Mesendoderm (in vitro differentiated cells): Measurements from ENCODE around the gene MUC2.

Experiments
- DNase-seq: peaks from one replicate; pipeline ENCODE4 v3.0.0; 2013
- H2AK5ac ChIP-seq: 2 replicates; pipeline ENCODE4 v1.6.1; 2013; ENCODE audit warnings: low read length, inconsistent platforms
- H2BK120ac ChIP-seq: 2 replicates; pipeline ENCODE4 v1.6.1; 2013; ENCODE audit warnings: low read depth, mild to moderate bottlenecking, low read length, moderate library complexity, mixed read lengths
- H2BK15ac ChIP-seq: replicated peaks from 2 replicates; pipeline ENCODE4 v1.6.1; 2013; ENCODE audit warnings: low read depth, mild to moderate bottlenecking, moderate library complexity
- H2BK5ac ChIP-seq: 2 replicates; pipeline ENCODE4 v1.6.1; 2013; ENCODE audit warnings: low read length, inconsistent platforms
- H3K18ac ChIP-seq: 2 replicates; pipeline ENCODE4 v1.6.1; 2013; ENCODE audit warnings: mild to moderate bottlenecking, low read length, mixed read lengths
- H3K23ac ChIP-seq: one replicate; pipeline ENCODE4 v1.6.1; 2013; ENCODE audit warnings: low read length
- H3K27ac ChIP-seq: 2 replicates; pipeline ENCODE4 v1.5.1; 2013; ENCODE audit warnings: low read depth, mild to moderate bottlenecking, inconsistent platforms, low read length, moderate library complexity
- H3K27me3 ChIP-seq: 2 replicates; pipeline ENCODE4 v1.6.1; 2013; ENCODE audit warnings: low read length, control low read depth, mild to moderate bottlenecking, inconsistent platforms; ENCODE audit not compliant: insufficient read depth, poor library complexity
- H3K36me3 ChIP-seq: 2 replicates; pipeline ENCODE4 v1.6.1; 2013; ENCODE audit warnings: low read length, inconsistent platforms; ENCODE audit not compliant: control insufficient read depth, insufficient read depth
- H3K4ac ChIP-seq: one replicate; pipeline ENCODE4 v1.6.1; 2013; ENCODE audit warnings: low read depth, mild to moderate bottlenecking, low read length, moderate library complexity
- H3K4me1 ChIP-seq: 2 replicates; pipeline ENCODE4 v1.6.1; 2013; ENCODE audit warnings: low read depth, low read length, inconsistent platforms; ENCODE audit not compliant: control insufficient read depth
- H3K4me2 ChIP-seq: 2 replicates; pipeline ENCODE4 v1.6.1; 2013; ENCODE audit warnings: low read length
- H3K4me3 ChIP-seq: 2 replicates; pipeline ENCODE4 v1.5.1; 2013; ENCODE audit warnings: mild to moderate bottlenecking, low read length
- H3K56ac ChIP-seq: one replicate; pipeline ENCODE4 v1.6.1; 2013; ENCODE audit warnings: low read length
- H3K79me1 ChIP-seq: 2 replicates; pipeline ENCODE4 v1.6.1; 2013; ENCODE audit warnings: low read length, inconsistent platforms
- H3K79me2 ChIP-seq: 2 replicates; pipeline ENCODE4 v1.6.1; 2013; ENCODE audit warnings: mild to moderate bottlenecking, low read length; ENCODE audit not compliant: control insufficient read depth, insufficient read depth
- H3K9ac ChIP-seq: 2 replicates; pipeline ENCODE4 v1.6.1; 2013; ENCODE audit warnings: low read length, inconsistent platforms
- H4K5ac ChIP-seq: one replicate; pipeline ENCODE4 v1.6.1; 2013; ENCODE audit warnings: low read length
- H4K8ac ChIP-seq: one replicate; pipeline ENCODE4 v1.6.1; 2013; ENCODE audit warnings: low read depth, mild to moderate bottlenecking, control low read depth, low read length, moderate library complexity
- WGBS: extraction: QIAGEN DNeasy Blood & Tissue Kit; methylation state at CpG from one replicate; pipeline ENCODE4 v1.1.7; 2013; ENCODE audit warnings: low lambda C conversion rate, missing lambda C conversion rate; ENCODE audit not compliant: insufficient coverage; ENCODE audit errors: extremely low coverage; 5-methylcytosine and 5-hydroxymethylcytosine counted together

The MUC2 gene

DNA sequence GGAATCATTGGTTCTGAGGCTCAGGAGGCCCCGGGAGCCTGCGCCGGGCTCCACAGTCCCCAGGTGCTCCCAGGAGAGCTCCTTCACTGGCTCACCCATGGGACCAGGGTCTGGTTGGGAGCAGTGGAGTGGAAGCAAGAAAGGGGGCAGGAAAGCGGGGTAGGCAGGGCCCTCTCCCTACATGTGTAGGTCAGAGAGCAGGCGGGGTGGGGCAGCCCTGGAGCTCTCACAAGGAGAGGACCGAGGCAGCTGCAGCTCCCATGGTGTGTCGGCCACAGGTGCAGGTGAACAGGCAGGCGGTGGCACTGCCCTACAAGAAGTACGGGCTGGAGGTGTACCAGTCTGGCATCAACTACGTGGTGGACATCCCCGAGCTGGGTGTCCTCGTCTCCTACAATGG lies 28.3 kb downstream of the MUC2 start:
- Histone ChIP-seq H3K36me3 (no peaks in the 10 kb centered on the region), H2BK5ac (no peak overlapping the region), H3K27me3 (no peaks in the 10 kb centered on the region), H3K4me1 (no peaks in the 10 kb centered on the region), H4K5ac (no peak overlapping the region), H3K4ac (no peak overlapping the region), H3K79me2 (no peaks in the 10 kb centered on the region), H2AK5ac (no peak overlapping the region), H4K8ac (no peak overlapping the region), H2BK120ac (no peak overlapping the region), H3K27ac (no peak overlapping the region), H3K56ac (no peak overlapping the region), H3K23ac (no peak overlapping the region), H3K79me1 (no peaks in the 10 kb centered on the region), H3K18ac (no peak overlapping the region), H3K4me2 (no peak overlapping the region), H3K9ac (no peak overlapping the region), H3K4me3 (no peak overlapping the region), H2BK15ac (no peak overlapping the region)
- no peak for DNase-seq
- WGBS = no CpG with 5 or more reads among the region's 12 CpGs

DNA sequence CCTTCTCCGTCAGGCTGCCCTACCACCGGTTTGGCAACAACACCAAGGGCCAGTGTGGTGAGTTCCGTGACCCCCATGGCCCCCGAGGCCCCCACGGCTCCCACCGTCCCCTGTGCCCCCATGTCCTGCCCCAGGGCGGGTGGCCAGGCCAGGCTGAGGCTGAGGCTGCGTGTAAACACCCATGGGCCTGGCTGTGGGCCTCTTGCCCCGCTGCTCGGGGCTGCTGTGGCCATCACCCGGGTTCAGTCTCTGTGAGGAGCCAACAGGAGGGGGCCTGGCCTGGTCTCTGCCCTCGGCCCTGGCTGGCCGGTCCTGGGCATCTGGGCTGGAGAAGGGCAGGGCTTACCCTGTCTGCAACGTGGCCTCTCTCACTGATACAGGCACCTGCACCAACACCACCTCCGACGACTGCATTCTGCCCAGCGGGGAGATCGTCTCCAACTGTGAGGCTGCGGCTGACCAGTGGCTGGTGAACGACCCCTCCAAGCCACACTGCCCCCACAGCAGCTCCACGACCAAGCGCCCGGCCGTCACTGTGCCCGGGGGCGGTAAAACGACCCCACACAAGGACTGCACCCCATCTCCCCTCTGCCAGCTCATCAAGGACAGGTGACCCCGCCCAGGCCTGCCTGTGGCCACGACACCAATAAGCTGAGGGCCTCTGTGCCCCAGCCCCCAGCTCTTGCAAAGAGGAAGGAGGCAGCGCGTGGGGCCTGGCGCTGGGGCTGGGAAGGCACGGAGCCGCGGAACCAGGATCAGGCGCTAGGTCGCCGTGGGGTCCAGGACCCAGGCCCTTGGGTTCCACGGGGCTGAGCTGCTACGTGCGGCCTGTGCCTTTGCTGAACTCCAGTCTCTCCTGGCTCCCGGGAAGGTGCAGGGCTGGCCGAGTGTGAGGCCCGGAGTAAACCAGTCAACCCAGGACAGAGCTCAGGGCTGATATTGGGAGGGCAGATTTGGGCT lies 29.0 kb downstream of the MUC2 start:
- H2BK120ac ChIP-seq = no peak overlapping the region
- no peak overlapping the region for H4K8ac ChIP-seq
- H3K18ac ChIP-seq = no peak overlapping the region
- no peak overlapping the region for H2AK5ac ChIP-seq
- H3K27me3 ChIP-seq = no peaks in the 10 kb centered on the region
- no peak overlapping the region for H2BK15ac ChIP-seq
- H3K4ac ChIP-seq = no peak overlapping the region
- H3K79me2 ChIP-seq = no peaks in the 10 kb centered on the region
- H3K23ac ChIP-seq = no peak overlapping the region
- no peak for DNase-seq
- H4K5ac ChIP-seq = no peak overlapping the region
- no peaks in the 10 kb centered on the region for H3K79me1 ChIP-seq
- WGBS = no CpG with 5 or more reads among the region's 44 CpGs
- H3K4me1 ChIP-seq = no peaks in the 10 kb centered on the region
- H3K27ac ChIP-seq = no peak overlapping the region
- H3K36me3 ChIP-seq = no peaks in the 10 kb centered on the region
- H3K4me3 ChIP-seq = no peak overlapping the region
- H3K56ac ChIP-seq = no peak overlapping the region
- H3K9ac ChIP-seq = no peak overlapping the region
- H2BK5ac ChIP-seq = no peak overlapping the region
- no peak overlapping the region for H3K4me2 ChIP-seq

DNA sequence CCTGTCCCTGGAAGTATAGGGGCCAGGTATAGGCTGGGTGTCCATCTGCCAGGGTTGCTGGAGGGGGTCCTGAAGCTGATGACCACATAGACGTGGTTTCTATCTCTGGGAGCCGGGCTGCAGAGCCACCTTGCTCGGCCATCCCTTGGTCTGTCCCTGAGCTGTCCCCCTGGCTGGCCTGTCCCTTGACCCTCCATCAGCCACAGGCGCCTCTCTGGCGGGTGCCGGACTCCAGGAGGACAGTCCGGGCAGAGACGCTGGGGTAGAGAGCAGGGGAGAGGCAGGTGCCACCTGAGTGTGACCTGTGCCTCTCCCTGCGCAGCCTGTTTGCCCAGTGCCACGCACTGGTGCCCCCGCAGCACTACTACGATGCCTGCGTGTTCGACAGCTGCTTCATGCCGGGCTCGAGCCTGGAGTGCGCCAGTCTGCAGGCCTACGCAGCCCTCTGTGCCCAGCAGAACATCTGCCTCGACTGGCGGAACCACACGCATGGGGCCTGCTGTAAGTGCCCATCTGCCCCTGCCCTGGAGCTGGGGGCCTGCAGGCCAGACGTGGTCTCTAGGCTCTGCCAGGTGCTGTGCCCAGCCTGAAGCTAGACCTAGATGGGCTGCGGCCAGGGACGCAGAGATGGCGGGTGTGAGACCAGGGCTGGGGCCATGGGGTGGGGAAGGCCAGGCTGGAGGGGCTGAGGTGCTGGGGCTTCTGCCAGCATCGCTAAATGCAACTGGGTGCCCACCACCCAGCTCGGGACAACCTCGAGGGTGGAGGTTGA lies 29.9 kb downstream of the MUC2 start:
- Histone ChIP-seq H3K4ac (no peak overlapping the region), H3K4me3 (no peak overlapping the region), H3K56ac (no peak overlapping the region), H3K36me3 (no peaks in the 10 kb centered on the region), H3K18ac (no peak overlapping the region), H2BK5ac (no peak overlapping the region), H4K5ac (no peak overlapping the region), H3K27ac (no peak overlapping the region), H3K79me2 (no peaks in the 10 kb centered on the region), H3K27me3 (no peaks in the 10 kb centered on the region), H3K23ac (no peak overlapping the region), H3K4me2 (no peak overlapping the region), H2BK120ac (no peak overlapping the region), H2AK5ac (no peak overlapping the region), H3K79me1 (no peaks in the 10 kb centered on the region), H3K9ac (no peak overlapping the region), H4K8ac (no peak overlapping the region), H3K4me1 (no peaks in the 10 kb centered on the region), H2BK15ac (no peak overlapping the region)
- DNase-seq = no peak
- no CpG with 5 or more reads among the region's 28 CpGs for WGBS

DNA sequence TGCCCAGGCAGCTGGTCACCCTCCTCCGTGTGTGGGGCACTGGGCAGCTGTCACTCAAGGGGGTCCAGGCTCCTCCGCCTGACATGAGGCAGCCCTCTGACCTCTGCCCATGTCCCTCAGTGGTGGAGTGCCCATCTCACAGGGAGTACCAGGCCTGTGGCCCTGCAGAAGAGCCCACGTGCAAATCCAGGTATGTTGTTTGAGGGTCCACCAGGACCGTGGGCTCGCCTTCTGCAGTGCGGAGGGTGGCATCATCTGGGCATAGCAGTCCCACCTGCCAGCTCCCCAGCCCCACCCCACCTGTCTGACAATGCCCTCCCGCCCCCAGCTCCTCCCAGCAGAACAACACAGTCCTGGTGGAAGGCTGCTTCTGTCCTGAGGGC lies 30.5 kb downstream of the MUC2 start:
- no peak overlapping the region for H3K9ac ChIP-seq
- H2BK15ac ChIP-seq = no peak overlapping the region
- no peaks in the 10 kb centered on the region for H3K36me3 ChIP-seq
- H4K8ac ChIP-seq = no peak overlapping the region
- no peaks in the 10 kb centered on the region for H3K79me1 ChIP-seq
- H3K4me2 ChIP-seq = no peak overlapping the region
- H3K18ac ChIP-seq = no peak overlapping the region
- DNase-seq = no peak
- H3K27ac ChIP-seq = no peak overlapping the region
- no peaks in the 10 kb centered on the region for H3K79me2 ChIP-seq
- no peak overlapping the region for H2AK5ac ChIP-seq
- H2BK5ac ChIP-seq = no peak overlapping the region
- H2BK120ac ChIP-seq = no peak overlapping the region
- H3K4ac ChIP-seq = no peak overlapping the region
- no CpG with 5 or more reads among the region's 7 CpGs for WGBS
- no peak overlapping the region for H3K4me3 ChIP-seq
- no peaks in the 10 kb centered on the region for H3K4me1 ChIP-seq
- H3K27me3 ChIP-seq = no peaks in the 10 kb centered on the region
- H3K56ac ChIP-seq = no peak overlapping the region
- no peak overlapping the region for H4K5ac ChIP-seq
- H3K23ac ChIP-seq = no peak overlapping the region

DNA sequence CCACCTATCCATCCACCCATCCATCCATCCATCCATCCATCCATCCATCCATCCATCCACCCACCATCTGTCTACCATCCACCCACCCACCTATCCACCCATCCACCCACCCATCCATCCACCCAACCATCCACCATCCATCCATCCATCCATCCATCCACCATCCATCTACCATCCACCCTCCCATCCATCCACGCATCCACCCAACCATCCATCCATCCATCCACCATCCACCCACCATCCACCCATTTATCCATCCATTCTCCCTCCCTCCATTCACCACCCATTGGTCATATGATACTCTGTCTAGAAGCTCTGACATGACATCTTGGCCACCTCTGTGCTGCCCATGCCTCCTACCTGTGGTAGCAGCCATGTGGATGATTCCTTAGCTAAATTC lies 31.7 kb downstream of the MUC2 start:
- WGBS = no CpG with 5 or more reads among the region's 1 CpG
- Histone ChIP-seq H3K27ac (no peak overlapping the region), H4K5ac (no peak overlapping the region), H3K27me3 (no peaks in the 10 kb centered on the region), H4K8ac (no peak overlapping the region), H3K4me1 (no peaks in the 10 kb centered on the region), H3K79me1 (no peaks in the 10 kb centered on the region), H3K36me3 (no peaks in the 10 kb centered on the region), H3K18ac (no peak overlapping the region), H3K23ac (no peak overlapping the region), H2AK5ac (no peak overlapping the region), H2BK15ac (no peak overlapping the region), H3K9ac (no peak overlapping the region), H2BK120ac (no peak overlapping the region), H3K4ac (no peak overlapping the region), H3K79me2 (no peaks in the 10 kb centered on the region), H3K56ac (no peak overlapping the region), H3K4me2 (no peak overlapping the region), H2BK5ac (no peak overlapping the region), H3K4me3 (no peak overlapping the region)
- no peak for DNase-seq
